PFSK-1 (cell line): ENCODE data around the gene FSTL4.

Source experiments
- POLR2AphosphoS5 ChIP-seq: IDR thresholded peaks from 2 replicates; pipeline ENCODE4 v1.6.1; 2012; ENCODE audit warnings: low read depth, mild to moderate bottlenecking, control low read depth, low read length, moderate library complexity
- TF ChIP-seq, protein P1 (sequence below), 2 experiments: IDR thresholded peaks; 2 replicates each; pipeline versions ENCODE4 v1.6.1 to v1.8.0; 2011 to 2012; ENCODE audit warnings: low read depth in 2 of 2, low read length in 2 of 2, control low read depth in 1 of 2, inconsistent platforms in 1 of 2, mild to moderate bottlenecking in 1 of 2, moderate library complexity in 1 of 2; ENCODE audit not compliant: insufficient read depth in 1 of 2

- TF ChIP-seq POLR2AphosphoS5 = no peak
- TF ChIP-seq, protein P1, sequence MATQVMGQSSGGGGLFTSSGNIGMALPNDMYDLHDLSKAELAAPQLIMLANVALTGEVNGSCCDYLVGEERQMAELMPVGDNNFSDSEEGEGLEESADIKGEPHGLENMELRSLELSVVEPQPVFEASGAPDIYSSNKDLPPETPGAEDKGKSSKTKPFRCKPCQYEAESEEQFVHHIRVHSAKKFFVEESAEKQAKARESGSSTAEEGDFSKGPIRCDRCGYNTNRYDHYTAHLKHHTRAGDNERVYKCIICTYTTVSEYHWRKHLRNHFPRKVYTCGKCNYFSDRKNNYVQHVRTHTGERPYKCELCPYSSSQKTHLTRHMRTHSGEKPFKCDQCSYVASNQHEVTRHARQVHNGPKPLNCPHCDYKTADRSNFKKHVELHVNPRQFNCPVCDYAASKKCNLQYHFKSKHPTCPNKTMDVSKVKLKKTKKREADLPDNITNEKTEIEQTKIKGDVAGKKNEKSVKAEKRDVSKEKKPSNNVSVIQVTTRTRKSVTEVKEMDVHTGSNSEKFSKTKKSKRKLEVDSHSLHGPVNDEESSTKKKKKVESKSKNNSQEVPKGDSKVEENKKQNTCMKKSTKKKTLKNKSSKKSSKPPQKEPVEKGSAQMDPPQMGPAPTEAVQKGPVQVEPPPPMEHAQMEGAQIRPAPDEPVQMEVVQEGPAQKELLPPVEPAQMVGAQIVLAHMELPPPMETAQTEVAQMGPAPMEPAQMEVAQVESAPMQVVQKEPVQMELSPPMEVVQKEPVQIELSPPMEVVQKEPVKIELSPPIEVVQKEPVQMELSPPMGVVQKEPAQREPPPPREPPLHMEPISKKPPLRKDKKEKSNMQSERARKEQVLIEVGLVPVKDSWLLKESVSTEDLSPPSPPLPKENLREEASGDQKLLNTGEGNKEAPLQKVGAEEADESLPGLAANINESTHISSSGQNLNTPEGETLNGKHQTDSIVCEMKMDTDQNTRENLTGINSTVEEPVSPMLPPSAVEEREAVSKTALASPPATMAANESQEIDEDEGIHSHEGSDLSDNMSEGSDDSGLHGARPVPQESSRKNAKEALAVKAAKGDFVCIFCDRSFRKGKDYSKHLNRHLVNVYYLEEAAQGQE (IDR thresholded peaks at IDR 0.05; ENCODE audit: insufficient read depth in 1 of 2, low read depth in 2 of 2, low read length in 2 of 2) = no peak
Measured at GRCh38 chr5:133392448-133392847, 219.9 kb downstream of the FSTL4 start.
